Muscle of leg (tissue), 11 donors: ENCODE results near the gene GCNA. TPM values are rescaled to one million over a fixed set of nuclear protein-coding genes. Genes with fewer than 3 reads are reported as not detected.

Experiments used
- DNase-seq: peaks from one replicate; pipeline ENCODE4 v3.0.0; 2013
- H3K27ac ChIP-seq: one replicate; pipeline ENCODE4 v1.5.1; 2013; ENCODE audit warnings: mild to moderate bottlenecking, low read length, control low read depth
- H3K27me3 ChIP-seq: one replicate; pipeline ENCODE4 v1.6.1; 2013; ENCODE audit warnings: low read length; ENCODE audit not compliant: control insufficient read depth, insufficient read depth
- H3K36me3 ChIP-seq: one replicate; pipeline ENCODE4 v1.6.1; 2013; ENCODE audit warnings: low read length; ENCODE audit not compliant: control insufficient read depth, insufficient read depth
- H3K4me1 ChIP-seq: one replicate; pipeline ENCODE4 v1.6.1; 2013; ENCODE audit warnings: low read length; ENCODE audit not compliant: control insufficient read depth, insufficient read depth
- H3K4me3 ChIP-seq: one replicate; pipeline ENCODE4 v1.5.1; 2013; ENCODE audit warnings: low read length, control low read depth
- H3K9me3 ChIP-seq: replicated peaks from 2 replicates; pipeline ENCODE4 v1.6.1; 2013; ENCODE audit warnings: low read depth, low read length; ENCODE audit not compliant: control insufficient read depth
- WGBS: methylation state at CpG from one replicate; pipeline ENCODE4 v1.1.5; 2013; ENCODE audit warnings: missing lambda C conversion rate; ENCODE audit not compliant: insufficient coverage; 5-methylcytosine and 5-hydroxymethylcytosine counted together
- polyA plus RNA-seq, 8 donors: library from polyadenylated mRNA; unstranded; fragments of 120-200 nt; gene quantifications; one replicate each; pipeline versions ENCODE4 v1.2.1 to v1.2.3, GENCODE V29; 2013; ENCODE audit warnings: inconsistent platforms in 1 of 8, low replicate concordance in 1 of 8; ENCODE audit not compliant: insufficient read length in 8 of 8, insufficient read depth in 1 of 8
- total RNA-seq: library from RNA; stranded (reverse); fragments of 120-200 nt; gene quantifications from one replicate; pipeline ENCODE4 v1.2.4, GENCODE V29; 2013

The GCNA gene
- total and polyA plus RNA-seq, 9 donors = 1.7 to 3.4 (median 2.1) TPM

DNA sequence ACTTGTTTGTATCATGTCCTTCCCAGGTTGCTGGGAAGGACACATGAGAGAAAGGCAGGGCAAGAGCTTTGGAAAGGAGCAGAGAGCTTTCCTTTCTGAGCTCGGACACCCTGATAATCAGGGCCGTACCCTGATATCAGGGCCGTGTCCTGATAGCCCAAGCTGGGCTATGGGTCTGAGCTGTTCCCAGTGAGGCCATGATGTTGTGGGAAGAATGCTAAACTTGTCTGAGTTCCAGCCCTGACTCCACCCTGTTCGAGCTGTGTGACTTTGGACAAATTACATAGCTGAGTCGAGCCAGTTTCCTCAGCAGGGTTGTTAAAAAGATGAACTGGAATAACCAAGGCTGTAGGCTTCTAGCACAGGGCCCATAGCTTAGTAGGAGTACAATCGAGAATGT is 43.4 kb downstream of the GCNA start:
- H3K4me1 ChIP-seq = peaks cover 29% of the 10 kb centered on the region
- no peak overlapping the region for H3K27ac ChIP-seq
- DNase-seq = peak; percentile 71
- H3K4me3 ChIP-seq = no peak overlapping the region
- 41% methylated on average over 3 of the region's 6 CpGs for whole genome bisulfite sequencing
- peaks cover 12% of the 10 kb centered on the region for H3K27me3 ChIP-seq
- no peaks in the 10 kb centered on the region for H3K36me3 ChIP-seq
- no peaks in the 10 kb centered on the region for H3K9me3 ChIP-seq

DNA sequence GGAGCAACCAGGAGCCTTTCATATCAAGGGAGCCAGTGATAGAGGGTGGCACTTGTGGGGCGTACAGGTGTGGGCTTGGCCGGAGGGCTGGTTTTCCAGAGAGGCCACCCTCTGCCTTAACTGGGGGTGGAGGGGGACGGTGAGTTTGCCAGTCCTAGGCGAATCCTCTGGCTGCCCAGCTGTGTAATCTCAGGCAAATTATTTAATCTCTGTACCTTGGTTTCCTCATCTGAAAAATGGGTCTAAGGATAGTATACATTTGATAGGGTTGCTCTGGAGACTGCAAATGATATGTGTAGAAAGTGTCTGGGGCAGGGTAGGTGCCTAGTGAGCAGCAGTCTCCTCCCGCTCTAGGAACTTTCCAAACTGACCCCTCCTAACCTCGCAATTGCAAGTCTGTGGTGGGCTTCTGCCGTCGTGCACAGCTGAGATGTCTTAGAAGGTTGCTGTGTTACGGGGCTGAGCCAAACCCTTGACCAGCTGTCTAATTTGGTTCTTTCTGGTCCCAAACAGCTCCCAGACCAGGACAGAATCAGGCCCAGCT is 43.9 kb downstream of the GCNA start:
- H3K27me3 ChIP-seq = peaks cover 13% of the 10 kb centered on the region
- no peaks in the 10 kb centered on the region for H3K36me3 ChIP-seq
- peaks cover 29% of the 10 kb centered on the region for H3K4me1 ChIP-seq
- H3K4me3 ChIP-seq = no peak overlapping the region
- no peaks in the 10 kb centered on the region for H3K9me3 ChIP-seq
- H3K27ac ChIP-seq = peak overlapping the region; percentile 71
- no peak for DNase-seq
- 80% methylated on average over 6 of the region's 9 CpGs for WGBS

DNA sequence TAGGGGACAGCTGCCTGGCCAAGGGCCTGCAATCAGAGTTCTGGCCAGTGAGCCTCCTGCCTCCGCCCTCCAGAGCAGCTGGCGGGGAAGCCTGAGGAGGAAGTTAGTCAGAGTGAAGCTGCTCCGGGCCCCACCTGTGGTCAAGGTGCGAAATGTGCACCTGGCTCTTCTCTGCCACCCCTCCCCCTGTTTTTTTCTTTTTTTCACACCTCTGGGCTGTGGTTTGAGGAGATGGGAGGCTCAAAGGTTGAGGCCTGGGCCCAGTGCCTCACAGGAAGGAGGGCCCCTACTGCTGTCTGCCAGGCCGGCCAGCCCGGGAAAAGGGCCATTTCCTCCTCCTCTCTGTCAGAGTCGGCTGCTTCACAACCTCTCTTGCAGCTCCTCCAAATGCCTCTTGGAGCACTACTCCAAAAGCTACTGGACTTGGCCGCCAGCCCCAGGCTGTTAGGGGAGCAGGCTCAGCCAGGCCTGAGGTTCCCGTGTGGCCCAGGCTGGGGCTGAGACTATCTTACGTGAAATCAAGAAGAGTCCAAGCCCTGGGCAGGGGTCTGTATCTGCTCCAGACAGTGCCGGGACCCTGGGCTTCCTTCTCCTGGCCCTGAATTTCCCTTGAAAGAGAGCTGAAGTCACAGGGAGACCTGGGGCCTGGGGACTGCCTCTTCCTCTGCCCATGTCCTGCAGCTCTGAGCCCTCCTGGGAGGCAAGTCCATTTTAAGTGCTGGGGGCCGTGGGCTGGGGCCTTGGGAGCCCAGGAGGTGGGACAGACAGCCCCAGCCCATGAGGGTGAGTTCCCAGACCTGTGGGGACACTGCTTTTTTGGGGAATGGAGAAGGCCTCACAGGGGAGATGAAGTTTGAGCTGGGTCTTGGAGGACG is 44.6 kb downstream of the GCNA start:
- peak; percentile 95 for DNase-seq
- 43% methylated on average over 6 of the region's 13 CpGs for WGBS
- peaks cover 29% of the 10 kb centered on the region for H3K4me1 ChIP-seq
- peak overlapping the region; percentile 71 for H3K27ac ChIP-seq
- H3K9me3 ChIP-seq = no peaks in the 10 kb centered on the region
- no peaks in the 10 kb centered on the region for H3K36me3 ChIP-seq
- peaks cover 13% of the 10 kb centered on the region for H3K27me3 ChIP-seq
- H3K4me3 ChIP-seq = no peak overlapping the region

DNA sequence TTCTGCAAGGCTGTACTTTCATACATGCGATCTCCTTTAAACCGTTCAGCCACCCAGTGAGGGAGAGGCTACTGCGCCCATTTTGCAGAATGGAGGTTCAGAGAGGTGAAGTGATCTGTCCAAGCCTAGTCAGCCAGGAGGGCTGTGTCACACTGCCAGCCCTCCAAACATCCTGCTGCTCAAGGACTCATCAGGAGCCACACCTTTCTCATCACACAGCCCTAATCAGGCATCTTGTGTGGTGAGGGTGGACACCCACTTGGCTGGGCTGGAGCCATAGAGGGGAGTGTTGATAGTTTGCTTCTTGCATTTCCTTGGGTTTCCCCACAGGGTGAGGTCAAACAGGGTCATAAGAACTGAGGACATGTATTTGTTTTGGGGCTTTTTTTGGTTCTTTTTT is 45.5 kb downstream of the GCNA start:
- DNase-seq = no peak
- WGBS = no CpG with 5 or more reads among the region's 3 CpGs
- Histone ChIP-seq H3K4me1 (peaks cover 25% of the 10 kb centered on the region), H3K27me3 (peaks cover 14% of the 10 kb centered on the region), H3K27ac (no peak overlapping the region), H3K4me3 (no peak overlapping the region), H3K9me3 (no peaks in the 10 kb centered on the region), H3K36me3 (no peaks in the 10 kb centered on the region)

DNA sequence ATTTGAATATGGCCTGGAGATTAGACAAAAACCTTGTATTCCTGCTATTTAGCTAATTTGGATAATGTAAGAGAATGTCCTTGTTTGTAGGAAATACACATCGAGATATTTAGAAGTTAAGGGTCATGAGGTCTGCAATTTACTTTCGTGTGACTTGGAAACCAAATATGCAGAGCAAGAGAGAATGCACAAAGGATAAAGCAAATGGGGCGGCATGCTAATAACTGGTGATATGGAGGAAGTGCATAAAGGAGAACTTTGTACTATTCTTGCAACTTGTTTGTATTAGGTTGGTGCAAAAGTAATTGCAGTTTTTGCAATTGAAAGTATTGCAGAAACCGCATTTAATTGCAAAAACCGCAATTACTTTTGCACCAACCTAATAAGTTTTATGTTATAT is 47.2 kb downstream of the GCNA start:
- H3K27me3 ChIP-seq = peaks cover 12% of the 10 kb centered on the region
- peaks cover 25% of the 10 kb centered on the region for H3K4me1 ChIP-seq
- H3K36me3 ChIP-seq = no peaks in the 10 kb centered on the region
- H3K9me3 ChIP-seq = no peaks in the 10 kb centered on the region
- no peak overlapping the region for H3K27ac ChIP-seq
- no peak for DNase-seq
- no peak overlapping the region for H3K4me3 ChIP-seq
- 72% methylated on average over 2 of the region's 5 CpGs for WGBS

DNA sequence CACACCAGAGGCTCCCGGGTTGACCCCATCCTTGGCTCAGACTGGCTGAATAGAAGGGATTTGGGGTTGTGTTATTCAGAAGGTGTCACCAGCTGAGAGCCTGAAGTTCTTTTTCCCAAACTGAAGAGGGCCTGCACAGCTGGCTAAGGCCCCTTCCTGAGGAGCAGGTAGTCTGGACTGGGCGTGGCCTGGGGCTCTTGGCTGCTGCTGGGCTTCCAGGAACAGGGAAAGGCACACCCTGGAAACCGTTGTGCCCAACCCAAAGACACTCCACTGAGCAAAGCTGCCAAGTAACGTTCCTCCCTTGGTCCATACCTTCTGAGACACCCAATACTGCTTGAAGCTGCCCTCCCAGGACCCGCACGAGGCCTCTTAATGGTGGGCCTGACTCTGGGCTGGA is 48.3 kb downstream of the GCNA start:
- Histone ChIP-seq H3K4me3 (no peak overlapping the region), H3K9me3 (no peaks in the 10 kb centered on the region), H3K4me1 (peaks cover 23% of the 10 kb centered on the region), H3K36me3 (no peaks in the 10 kb centered on the region), H3K27me3 (peaks cover 11% of the 10 kb centered on the region), H3K27ac (no peak overlapping the region)
- 80% methylated on average over 5 of the region's 6 CpGs for WGBS
- DNase-seq = no peak

DNA sequence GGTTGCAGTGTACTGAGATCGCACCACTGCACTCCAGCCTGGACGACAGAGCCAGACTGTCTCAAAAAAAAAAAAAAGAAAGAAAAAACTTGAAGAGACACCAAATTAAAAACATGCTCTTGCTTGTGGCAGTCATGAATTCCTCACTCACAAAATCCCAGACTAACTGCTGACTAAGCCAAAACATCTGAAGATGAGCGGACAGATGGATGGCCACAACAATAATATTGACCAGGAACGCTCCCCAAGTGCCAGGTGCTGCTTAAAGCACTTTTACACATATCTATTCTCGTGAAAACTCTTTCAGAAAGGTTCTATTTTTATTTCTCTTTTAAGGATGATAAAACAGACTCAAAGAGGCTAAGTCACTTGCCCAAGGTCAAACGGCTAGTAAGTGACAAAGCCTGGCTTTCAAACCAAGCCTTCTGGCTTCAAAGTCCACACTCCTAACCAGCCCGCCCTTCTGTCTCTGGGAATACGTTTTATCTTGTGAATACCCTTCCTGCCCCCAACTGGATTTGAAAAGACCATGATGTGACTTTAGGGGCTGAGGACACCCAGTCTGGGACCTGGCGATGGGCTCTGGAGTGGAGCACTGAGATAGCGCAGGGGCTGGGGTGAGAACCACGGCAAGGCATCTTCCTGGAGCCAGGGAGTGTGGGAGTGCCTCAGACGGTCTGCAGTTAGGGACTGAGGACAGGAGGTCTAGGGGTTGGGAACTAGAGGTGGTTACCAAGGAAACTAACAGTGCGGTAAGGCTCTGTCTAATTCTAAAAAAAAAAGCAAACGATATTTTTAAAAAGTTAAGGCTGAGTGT is 49.6 kb downstream of the GCNA start:
- WGBS = 79% methylated on average over 7 of the region's 14 CpGs
- Histone ChIP-seq H3K27ac (no peak overlapping the region), H3K27me3 (peaks cover 6% of the 10 kb centered on the region), H3K9me3 (no peaks in the 10 kb centered on the region), H3K4me1 (peaks cover 11% of the 10 kb centered on the region), H3K4me3 (no peak overlapping the region), H3K36me3 (no peaks in the 10 kb centered on the region)
- no peak for DNase-seq

DNA sequence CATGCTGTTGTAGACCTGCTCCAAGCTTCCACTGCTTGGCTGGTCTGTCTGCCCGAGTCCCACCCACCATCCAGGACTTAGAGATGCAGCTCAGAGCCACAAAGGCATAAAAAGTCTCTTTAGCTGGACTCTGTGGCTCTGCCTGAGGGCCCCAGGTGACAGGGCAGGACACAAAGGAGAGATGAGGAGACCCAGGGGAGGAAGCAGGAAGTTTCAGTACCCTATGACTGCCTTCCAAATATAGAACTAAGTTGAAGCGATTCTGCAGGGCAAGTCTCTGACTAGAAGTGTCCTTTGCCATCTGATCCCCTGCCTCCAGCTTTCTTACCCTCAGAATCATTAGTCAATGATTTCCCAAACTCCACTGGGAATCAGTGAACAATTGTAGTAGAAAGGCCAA is 51.2 kb downstream of the GCNA start:
- DNase-seq = no peak
- H3K27me3 ChIP-seq = peaks cover 6% of the 10 kb centered on the region
- no peaks in the 10 kb centered on the region for H3K36me3 ChIP-seq
- peaks cover 6% of the 10 kb centered on the region for H3K4me1 ChIP-seq
- no CpG with 5 or more reads among the region's 2 CpGs for WGBS
- no peak overlapping the region for H3K4me3 ChIP-seq
- no peaks in the 10 kb centered on the region for H3K9me3 ChIP-seq
- no peak overlapping the region for H3K27ac ChIP-seq

DNA sequence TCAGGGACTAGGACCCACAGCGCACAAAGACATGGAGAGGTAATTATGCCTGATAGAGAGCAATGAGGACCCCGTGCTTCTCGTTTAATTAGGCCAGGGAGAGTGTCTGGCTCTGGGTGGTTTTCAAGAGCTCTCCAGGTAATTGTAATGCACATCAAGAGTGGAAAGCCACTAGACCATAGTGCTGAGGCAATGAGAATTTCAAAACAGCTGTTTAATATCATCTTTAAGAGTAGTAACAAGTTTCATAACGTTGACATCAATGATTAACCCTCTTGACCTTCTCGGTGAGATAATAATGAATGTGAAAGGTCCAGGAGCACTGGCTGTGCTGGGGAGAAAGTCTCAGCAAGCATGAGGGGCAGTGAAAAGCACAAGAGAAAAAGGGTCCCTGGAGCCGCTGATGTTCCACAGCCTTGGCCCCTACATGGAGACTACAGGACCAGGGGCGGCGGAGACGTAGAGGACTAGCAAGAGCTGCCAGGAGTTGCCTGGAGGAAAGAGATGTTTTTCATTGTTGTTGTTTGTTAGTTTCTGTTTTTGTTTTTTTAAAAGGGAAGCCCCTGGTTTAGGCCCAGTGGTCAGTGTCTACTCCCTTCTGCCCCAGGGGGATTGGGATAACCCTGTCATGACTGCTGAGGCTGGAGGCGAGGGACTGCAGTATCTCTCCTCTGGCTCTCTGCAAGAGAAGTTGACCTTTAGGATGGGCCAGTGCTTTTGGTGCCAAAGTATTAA is 54.9 kb downstream of the GCNA start:
- no peaks in the 10 kb centered on the region for H3K36me3 ChIP-seq
- 83% methylated on average over 9 of the region's 10 CpGs for WGBS
- H3K27ac ChIP-seq = no peak overlapping the region
- no peak for DNase-seq
- no peak overlapping the region for H3K4me3 ChIP-seq
- no peaks in the 10 kb centered on the region for H3K9me3 ChIP-seq
- peaks cover 14% of the 10 kb centered on the region for H3K4me1 ChIP-seq
- H3K27me3 ChIP-seq = peaks cover 5% of the 10 kb centered on the region
